ENCODE data around the gene CA11.

Gene CA11

DNA sequence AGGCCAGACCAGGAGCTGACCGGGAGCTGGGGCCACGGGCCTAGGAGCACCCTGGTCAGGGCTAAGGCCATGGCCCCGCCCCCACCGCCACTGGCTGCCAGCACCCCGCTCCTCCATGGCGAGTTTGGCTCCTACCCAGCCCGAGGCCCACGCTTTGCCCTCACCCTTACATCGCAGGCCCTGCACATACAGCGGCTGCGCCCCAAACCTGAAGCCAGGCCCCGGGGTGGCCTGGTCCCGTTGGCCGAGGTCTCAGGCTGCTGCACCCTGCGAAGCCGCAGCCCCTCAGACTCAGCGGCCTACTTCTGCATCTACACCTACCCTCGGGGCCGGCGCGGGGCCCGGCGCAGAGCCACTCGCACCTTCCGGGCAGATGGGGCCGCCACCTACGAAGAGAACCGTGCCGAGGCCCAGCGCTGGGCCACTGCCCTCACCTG, 20.1 kb downstream of the CA11 start:
- H3K4me3 ChIP-seq (ENCODE audit: low read depth, low read length): no peak overlapping the region
- no peak for DNase-seq (ENCODE audit: low read depth)
- TF ChIP-seq, protein P1, sequence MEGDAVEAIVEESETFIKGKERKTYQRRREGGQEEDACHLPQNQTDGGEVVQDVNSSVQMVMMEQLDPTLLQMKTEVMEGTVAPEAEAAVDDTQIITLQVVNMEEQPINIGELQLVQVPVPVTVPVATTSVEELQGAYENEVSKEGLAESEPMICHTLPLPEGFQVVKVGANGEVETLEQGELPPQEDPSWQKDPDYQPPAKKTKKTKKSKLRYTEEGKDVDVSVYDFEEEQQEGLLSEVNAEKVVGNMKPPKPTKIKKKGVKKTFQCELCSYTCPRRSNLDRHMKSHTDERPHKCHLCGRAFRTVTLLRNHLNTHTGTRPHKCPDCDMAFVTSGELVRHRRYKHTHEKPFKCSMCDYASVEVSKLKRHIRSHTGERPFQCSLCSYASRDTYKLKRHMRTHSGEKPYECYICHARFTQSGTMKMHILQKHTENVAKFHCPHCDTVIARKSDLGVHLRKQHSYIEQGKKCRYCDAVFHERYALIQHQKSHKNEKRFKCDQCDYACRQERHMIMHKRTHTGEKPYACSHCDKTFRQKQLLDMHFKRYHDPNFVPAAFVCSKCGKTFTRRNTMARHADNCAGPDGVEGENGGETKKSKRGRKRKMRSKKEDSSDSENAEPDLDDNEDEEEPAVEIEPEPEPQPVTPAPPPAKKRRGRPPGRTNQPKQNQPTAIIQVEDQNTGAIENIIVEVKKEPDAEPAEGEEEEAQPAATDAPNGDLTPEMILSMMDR (IDR thresholded peaks at IDR 0.05; ENCODE audit: low read depth, low read length, missing control alignments): no peak
- in situ Hi-C loops (cut with HindIII; ENCODE audit: low sequenced_read_pairs): no loop called here

DNA sequence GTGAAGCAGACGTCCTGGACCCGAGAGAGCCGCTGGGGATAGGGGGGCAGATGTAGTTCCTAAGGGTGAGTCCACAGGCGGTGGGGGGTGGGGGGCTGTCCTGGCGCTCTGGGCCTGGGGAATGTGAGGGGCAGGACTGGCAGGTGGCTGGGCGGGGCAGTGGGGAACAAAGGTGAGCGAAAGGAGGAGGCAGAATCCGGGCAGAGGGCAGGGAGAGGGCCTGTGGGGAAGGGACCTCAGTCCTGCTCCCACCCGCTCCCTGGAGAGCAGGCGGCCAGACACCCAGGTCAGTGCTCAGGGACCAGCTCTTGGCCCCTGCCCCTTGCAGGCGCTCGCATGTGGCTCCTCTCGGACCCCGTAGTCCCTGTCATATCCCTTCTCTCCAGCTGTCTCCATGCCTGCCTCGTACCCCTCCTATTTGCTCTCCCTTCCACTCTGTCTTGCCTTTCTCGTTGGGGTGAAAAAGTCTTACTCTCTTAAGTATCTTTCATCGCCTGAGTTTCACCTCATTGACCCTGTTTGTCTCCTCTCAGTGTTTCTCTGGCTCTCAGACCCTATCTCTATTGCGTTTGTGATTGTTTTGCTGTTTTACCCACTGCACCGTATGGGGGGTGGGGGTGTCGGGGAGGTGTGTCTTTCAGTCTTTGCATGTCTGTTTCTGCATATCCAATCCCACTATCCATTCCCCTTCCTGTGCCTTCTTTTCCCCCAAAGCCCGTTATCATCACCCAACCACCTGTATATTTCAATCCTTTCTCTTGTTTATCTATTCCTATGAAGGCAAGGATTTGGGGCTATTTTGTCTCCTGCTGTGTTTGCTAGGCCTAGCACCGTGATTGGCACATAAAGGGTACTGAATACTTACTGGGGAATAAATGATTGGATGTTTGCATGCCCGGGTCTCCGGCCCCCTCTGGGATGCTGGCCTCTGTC, 20.9 kb downstream of the CA11 start:
- H3K4me3 ChIP-seq (ENCODE audit: low read depth, low read length): peak overlapping the region; percentile 58
- TF ChIP-seq, protein P1 (IDR thresholded peaks at IDR 0.05; ENCODE audit: low read depth, low read length, missing control alignments): no peak
- no peak for DNase-seq (ENCODE audit: low read depth)
- in situ Hi-C loops (cut with HindIII; ENCODE audit: low sequenced_read_pairs): no loop called here

DNA sequence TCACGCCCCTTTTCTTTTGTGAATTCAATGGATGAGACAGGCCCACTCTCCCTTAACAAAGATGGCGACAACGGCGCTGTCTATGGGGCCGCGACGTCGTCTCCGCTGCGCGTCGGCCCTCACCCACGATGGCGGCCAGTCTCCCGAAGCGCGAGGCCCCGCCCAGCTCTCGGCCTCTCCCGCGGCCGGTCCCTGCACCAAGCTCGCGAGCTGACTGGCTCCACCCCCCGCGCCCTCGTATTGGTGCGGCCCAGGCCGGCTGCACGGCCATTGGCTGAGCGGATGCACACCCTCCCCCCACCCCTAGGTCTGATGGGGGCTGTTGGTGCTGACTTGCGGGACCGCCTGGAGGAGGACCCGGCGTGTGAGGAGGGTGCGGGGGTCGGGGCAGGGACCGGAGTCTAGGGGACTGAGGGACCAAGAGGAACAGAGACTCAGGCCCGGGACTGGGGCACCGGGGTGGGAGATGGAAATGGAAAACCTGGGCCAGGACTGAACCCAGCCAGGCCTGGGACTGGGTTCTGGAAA, 21.9 kb downstream of the CA11 start:
- in situ Hi-C loops (cut with HindIII; ENCODE audit: low sequenced_read_pairs): no loop called here
- DNase-seq (ENCODE audit: low read depth): peak; percentile 95
- TF ChIP-seq, protein P1 (IDR thresholded peaks at IDR 0.05; ENCODE audit: low read depth, low read length, missing control alignments): no peak
- peak overlapping the region; percentile 58 for H3K4me3 ChIP-seq (ENCODE audit: low read depth, low read length)

DNA sequence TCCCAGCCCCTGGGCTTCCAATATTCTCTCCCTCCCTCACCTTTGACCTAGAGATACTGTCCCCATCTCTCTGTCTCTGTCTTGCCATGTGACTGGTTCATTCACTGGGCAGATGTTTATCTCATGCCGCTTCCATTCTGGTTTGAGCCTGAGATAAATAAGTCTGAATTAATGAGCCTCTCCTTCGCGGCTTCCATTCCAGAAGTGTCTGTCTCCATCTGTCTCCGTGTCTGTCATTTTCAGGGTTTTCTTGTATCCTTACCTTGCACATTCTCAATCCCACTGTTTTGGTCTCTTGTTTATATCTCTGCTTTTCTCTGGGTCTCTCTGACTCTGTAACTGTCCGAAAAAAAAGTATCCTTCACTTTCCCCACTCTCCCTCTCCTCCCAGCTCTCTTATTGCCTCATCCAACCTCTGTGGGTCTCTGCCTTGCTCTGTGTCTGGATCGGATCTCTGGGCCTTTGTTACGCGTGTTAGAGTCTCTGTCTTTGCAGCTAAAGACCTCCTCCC, 22.4 kb downstream of the CA11 start:
- no peak for DNase-seq (ENCODE audit: low read depth)
- in situ Hi-C loops (cut with HindIII; ENCODE audit: low sequenced_read_pairs): no loop called here
- TF ChIP-seq, protein P1 (IDR thresholded peaks at IDR 0.05; ENCODE audit: low read depth, low read length, missing control alignments): no peak
- H3K4me3 ChIP-seq (ENCODE audit: low read depth, low read length): peak overlapping the region; percentile 58

DNA sequence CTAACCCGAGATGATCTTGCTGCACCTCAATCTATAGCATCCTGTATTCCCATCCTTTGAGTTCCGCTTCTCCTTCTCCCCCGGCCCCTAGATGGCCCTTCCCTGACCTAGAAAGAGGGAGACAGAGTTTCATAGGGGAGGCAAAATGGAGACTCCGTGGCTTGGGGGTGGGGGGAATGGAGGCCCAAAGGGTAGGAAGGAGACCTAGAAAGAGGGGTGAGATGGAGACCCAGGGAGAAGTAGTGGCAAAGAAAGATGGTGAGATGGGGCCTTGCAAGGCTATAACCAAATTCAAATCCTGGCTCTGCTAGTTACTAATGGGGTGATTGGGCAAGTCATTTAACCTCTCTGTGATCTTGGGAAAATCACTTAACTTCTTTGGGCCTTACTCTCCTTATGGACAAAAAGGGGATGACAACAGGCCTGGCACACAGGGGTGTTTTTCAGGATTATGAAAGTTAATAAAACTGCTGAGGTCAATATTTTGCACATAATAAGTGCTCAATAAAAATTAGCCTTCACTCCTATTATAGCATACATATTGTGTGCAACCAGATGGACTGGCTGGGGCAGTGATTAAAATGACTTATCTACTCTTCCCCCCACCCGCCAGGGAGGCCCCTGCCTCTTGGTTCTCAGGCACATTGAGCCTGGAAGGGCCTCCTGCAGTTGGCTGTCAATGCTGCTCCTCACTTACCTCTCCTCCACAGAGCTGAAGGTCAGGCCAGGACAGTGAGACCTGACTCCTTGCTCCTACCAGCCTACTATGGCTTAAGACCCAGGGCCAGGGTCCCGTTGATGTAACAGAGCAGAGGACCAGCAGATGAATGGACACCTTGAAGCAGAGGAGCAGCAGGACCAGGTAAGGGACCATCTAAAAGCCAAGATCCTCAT, 26.0 kb downstream of the CA11 start:
- peak overlapping the region; percentile 90 for H3K4me3 ChIP-seq (ENCODE audit: low read depth, low read length)
- no peak for DNase-seq (ENCODE audit: low read depth)
- in situ Hi-C loops (cut with HindIII; ENCODE audit: low sequenced_read_pairs): no loop called here
- TF ChIP-seq, protein P1 (IDR thresholded peaks at IDR 0.05; ENCODE audit: low read depth, low read length, missing control alignments): no peak
